SK-N-MC (cell line): ENCODE results near the gene EIF2B2.

ENCODE experiments used
- EZH2 ChIP-seq: fragments of 200-600 bp; sonication (generic); IDR thresholded peaks from one replicate; pipeline ENCODE4 v1.6.1; 2017; ENCODE audit warnings: antibody characterized with exemption
- FOXP2 ChIP-seq: optimal IDR thresholded peaks from 2 replicates; pipeline ENCODE3; 2011; ENCODE audit warnings: mild to moderate bottlenecking, moderate library complexity; ENCODE audit not compliant: insufficient read depth; ENCODE audit errors: extremely low read length, control extremely low read depth

DNA sequence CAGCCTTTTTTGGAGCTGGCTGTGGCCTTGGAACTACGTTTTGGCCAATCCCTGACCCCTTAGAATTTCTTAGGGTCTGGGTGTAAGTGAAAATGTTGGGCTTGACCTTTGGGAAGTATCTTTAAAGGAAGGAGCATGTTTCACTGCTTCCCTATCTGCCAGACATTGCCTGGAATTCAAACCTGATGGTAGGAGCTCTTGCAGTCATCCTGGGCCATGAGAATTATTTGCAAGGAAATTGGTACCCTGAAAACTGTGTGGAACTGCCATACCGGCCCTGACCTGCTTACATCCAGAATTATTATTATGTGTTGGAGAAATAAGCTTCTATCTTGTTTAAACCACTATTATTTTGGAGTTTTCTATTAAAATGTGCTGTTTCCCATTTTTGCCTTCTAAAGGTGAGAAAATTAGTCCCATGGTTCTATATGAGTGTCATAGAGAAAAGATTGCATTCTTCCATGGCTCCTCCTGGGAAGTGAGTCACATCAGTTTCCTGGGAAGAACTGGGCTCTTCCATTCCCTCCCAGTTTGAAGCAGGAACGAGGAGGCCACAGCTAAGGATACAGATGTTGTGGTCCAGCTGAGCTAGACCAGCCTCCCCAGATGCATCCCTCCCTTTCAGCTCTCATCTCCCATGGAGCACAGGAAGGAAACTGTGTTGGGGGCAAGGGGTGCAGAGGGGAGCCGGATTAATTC lies 37.8 kb upstream of the EIF2B2 start:
- TF ChIP-seq EZH2, result no peak
- no peak for TF ChIP-seq FOXP2
